H1 (cell line): ENCODE measurements around the gene PCBP4. TPM values are rescaled to one million over a fixed set of nuclear protein-coding genes. Genes with fewer than 3 reads are reported as not detected.

Experiments used
- CTCF ChIA-PET: fragments of 300-600 bp; sonication (Branson Sonifier 250); formaldehyde crosslinking; loops from one replicate; lab custom pipeline; 2021; ENCODE audit not compliant: partially characterized antibody; lab: Charles Lee
- POLR2A ChIA-PET: fragments of 300-600 bp; sonication (Branson Sonifier 250); formaldehyde crosslinking; loops from one replicate; lab custom pipeline; 2021; ENCODE audit warnings: inconsistent platforms; ENCODE audit not compliant: partially characterized antibody; lab: Charles Lee
- DNase-seq, 2 experiments: peaks; one replicate each; pipeline versions ENCODE4 v3.0.0 to v3.0.0-alpha.2; 2010 to 2022; ENCODE audit warnings: low spot score in 2 of 2, low read depth in 1 of 2, mixed read lengths in 1 of 2
- FAIRE-seq: peaks from 2 replicates; lab custom pipeline; 2011; peaks lifted over from hg19 to GRCh38; lab: Jason Lieb, UNC
- H2AFZ ChIP-seq: 2 replicates; pipeline ENCODE4 v1.8.1; 2012; ENCODE audit warnings: low read length, inconsistent platforms
- H2AK5ac ChIP-seq: 2 replicates; pipeline ENCODE4 v1.6.1; 2013; ENCODE audit warnings: low read depth, low read length
- H2BK120ac ChIP-seq: replicated peaks from 2 replicates; pipeline ENCODE3; 2013; ENCODE audit warnings: low read depth, low read length, inconsistent platforms
- H2BK12ac ChIP-seq: 2 replicates; pipeline ENCODE4 v1.6.1; 2013; ENCODE audit warnings: low read depth, low read length
- H2BK15ac ChIP-seq: 2 replicates; pipeline ENCODE4 v1.6.1; 2013; ENCODE audit warnings: low read length
- H2BK20ac ChIP-seq: 2 replicates; pipeline ENCODE4 v1.6.1; 2013; ENCODE audit warnings: low read length
- H2BK5ac ChIP-seq: 2 replicates; pipeline ENCODE4 v1.6.1; 2013; ENCODE audit warnings: low read depth, low read length
- H3K14ac ChIP-seq: 2 replicates; pipeline ENCODE4 v1.6.1; 2013; ENCODE audit warnings: inconsistent platforms; ENCODE audit not compliant: insufficient read length
- H3K18ac ChIP-seq: 2 replicates; pipeline ENCODE4 v1.6.1; 2013; ENCODE audit warnings: low read length; ENCODE audit errors: extremely low read depth
- H3K23ac ChIP-seq: 2 replicates; pipeline ENCODE4 v1.6.1; 2013; ENCODE audit warnings: inconsistent platforms; ENCODE audit not compliant: insufficient read length
- H3K23me2 ChIP-seq: 2 replicates; pipeline ENCODE4 v1.6.1; 2013; ENCODE audit warnings: low read depth, low read length
- H3K27ac ChIP-seq: 2 replicates; pipeline ENCODE4 v1.6.1; 2011; ENCODE audit warnings: low read depth, low read length, inconsistent platforms
- H3K27me3 ChIP-seq, 4 experiments: replicated peaks in 1 of 4; 1 replicate in 1 of 4; 2 replicates in 3 of 4; pipeline versions ENCODE4 v1.6.1 to v1.8.1; 2011 to 2013; ENCODE audit warnings: low read length in 3 of 4, mild to moderate bottlenecking in 3 of 4, inconsistent platforms in 2 of 4, mixed read lengths in 2 of 4, moderate library complexity in 1 of 4; ENCODE audit not compliant: control insufficient read depth in 3 of 4, insufficient read depth in 3 of 4; ENCODE audit errors: extremely low read depth in 1 of 4
- H3K36me3 ChIP-seq, 4 experiments: 2 replicates each; pipeline versions ENCODE4 v1.6.1 to v1.8.1; 2011 to 2013; ENCODE audit warnings: mild to moderate bottlenecking in 4 of 4, low read length in 3 of 4, moderate library complexity in 2 of 4, control low read depth in 1 of 4, inconsistent platforms in 1 of 4; ENCODE audit not compliant: insufficient read depth in 4 of 4, control insufficient read depth in 2 of 4
- H3K4ac ChIP-seq: replicated peaks from 2 replicates; pipeline ENCODE3; 2013; ENCODE audit warnings: low read length, low read depth, mixed read lengths, inconsistent platforms; ENCODE audit not compliant: insufficient read length
- H3K4me1 ChIP-seq, 4 experiments: replicated peaks in 1 of 4; 1 replicate in 1 of 4; 2 replicates in 3 of 4; pipeline versions ENCODE4 v1.6.1 to v1.8.1; 2011 to 2013; ENCODE audit warnings: low read length in 3 of 4, inconsistent platforms in 2 of 4, mixed read lengths in 1 of 4; ENCODE audit not compliant: insufficient read depth in 4 of 4, control insufficient read depth in 3 of 4
- H3K4me2 ChIP-seq, 2 experiments: 2 replicates each; pipeline versions ENCODE4 v1.6.1 to v1.8.1; 2011 to 2013; ENCODE audit warnings: low read depth in 2 of 2, low read length in 2 of 2, control low read depth in 1 of 2, inconsistent platforms in 1 of 2, mild to moderate bottlenecking in 1 of 2; ENCODE audit not compliant: insufficient read depth in 1 of 2
- H3K4me3 ChIP-seq, 4 experiments: fragments of 200-600, 300-600 bp in 1 of 4; sonication (generic), shearing (Covaris generic), sonication (Bioruptor Twin) in 1 of 4; 2 replicates each; pipeline versions ENCODE4 v1.5.1 to v1.8.1; 2011 to 2016; ENCODE audit warnings: low read length in 4 of 4, low read depth in 3 of 4, control low read depth in 2 of 4, inconsistent platforms in 2 of 4, mild to moderate bottlenecking in 2 of 4, mixed read lengths in 1 of 4, moderate library complexity in 1 of 4; ENCODE audit not compliant: insufficient read depth in 2 of 4; ENCODE audit errors: extremely low read depth in 1 of 4
- H3K56ac ChIP-seq: replicated peaks from 2 replicates; pipeline ENCODE3; 2013; ENCODE audit warnings: low read depth, mild to moderate bottlenecking, mixed read lengths, low read length, inconsistent platforms; ENCODE audit not compliant: insufficient read length
- H3K79me1 ChIP-seq: 2 replicates; pipeline ENCODE4 v1.6.1; 2013; ENCODE audit warnings: low read depth, low read length, control low read depth
- H3K79me2 ChIP-seq, 2 experiments: 2 replicates each; pipeline versions ENCODE4 v1.6.1 to v1.8.1; 2012 to 2013; ENCODE audit warnings: low read length in 2 of 2, mild to moderate bottlenecking in 2 of 2, inconsistent platforms in 1 of 2; ENCODE audit not compliant: insufficient read depth in 2 of 2, control insufficient read depth in 1 of 2
- H3K9ac ChIP-seq, 4 experiments: replicated peaks in 1 of 4; 1 replicate in 1 of 4; 2 replicates in 3 of 4; pipeline versions ENCODE4 v1.6.1 to v1.8.1; 2011 to 2013; ENCODE audit warnings: low read depth in 3 of 4, low read length in 3 of 4, control low read depth in 2 of 4, mild to moderate bottlenecking in 2 of 4, moderate library complexity in 2 of 4, inconsistent platforms in 1 of 4; ENCODE audit errors: extremely low read depth in 1 of 4
- H3K9me3 ChIP-seq, 2 experiments: 2 replicates each; pipeline versions ENCODE4 v1.6.1 to v1.8.1; 2012 to 2013; ENCODE audit warnings: mild to moderate bottlenecking in 2 of 2, moderate library complexity in 2 of 2, control low read depth in 1 of 2, inconsistent platforms in 1 of 2, low read depth in 1 of 2, low read length in 1 of 2, mixed read lengths in 1 of 2; ENCODE audit not compliant: insufficient read depth in 2 of 2
- H4K20me1 ChIP-seq, 2 experiments: replicated peaks in 1 of 2; 2 replicates each; pipeline versions ENCODE3 to v1.8.1; 2011 to 2013; ENCODE audit warnings: inconsistent platforms in 2 of 2, low read length in 2 of 2, mild to moderate bottlenecking in 1 of 2; ENCODE audit not compliant: insufficient read depth in 2 of 2, control insufficient read depth in 1 of 2
- H4K5ac ChIP-seq: 2 replicates; pipeline ENCODE4 v1.6.1; 2013; ENCODE audit warnings: low read length, low read depth, mixed read lengths, inconsistent platforms; ENCODE audit not compliant: insufficient read length
- H4K8ac ChIP-seq: 2 replicates; pipeline ENCODE4 v1.8.0; 2013; ENCODE audit warnings: mild to moderate bottlenecking, moderate library complexity, low read length, inconsistent platforms; ENCODE audit not compliant: insufficient read depth; ENCODE audit errors: extremely low read depth
- H4K91ac ChIP-seq: replicated peaks from 2 replicates; pipeline ENCODE3; 2013; ENCODE audit warnings: low read length, mixed read lengths, inconsistent platforms; ENCODE audit not compliant: insufficient read length
- BACH1 ChIP-seq: IDR thresholded peaks from 2 replicates; pipeline ENCODE4 v1.6.1; 2012; ENCODE audit warnings: low read length, improper control_type of control experiment
- CHD2 ChIP-seq: IDR thresholded peaks from 2 replicates; pipeline ENCODE4 v1.6.1; 2012; ENCODE audit warnings: low read length, improper control_type of control experiment
- HDAC6 ChIP-seq: IDR thresholded peaks from one replicate; pipeline ENCODE4 v1.7.1; 2012; ENCODE audit warnings: low read depth, mild to moderate bottlenecking, inconsistent platforms, low read length, moderate library complexity
- KDM1A ChIP-seq: fragments of 200-600, 300-600 bp; sonication (generic); IDR thresholded peaks from 2 replicates; pipeline ENCODE4 v1.7.1; 2016; ENCODE audit warnings: mild to moderate bottlenecking, low read length, borderline replicate concordance
- POLR2AphosphoS5 ChIP-seq: IDR thresholded peaks from 2 replicates; pipeline ENCODE4 v1.6.1; 2011; ENCODE audit warnings: low read depth, low read length
- SIN3A ChIP-seq, 2 experiments: IDR thresholded peaks in 1 of 2; conservative IDR thresholded peaks in 1 of 2; 2 replicates each; pipeline ENCODE4 v1.6.1; 2011 to 2012; ENCODE audit warnings: low read length in 2 of 2, improper control_type of control experiment in 1 of 2, low read depth in 1 of 2, mild to moderate bottlenecking in 1 of 2
- WGBS, 2 experiments: shearing (Covaris generic) in 1 of 2; methylation state at CpG; one replicate each; pipeline versions ENCODE4 v1.1.6 to v1.1.7; 2013 to 2015; ENCODE audit warnings: low lambda C conversion rate in 2 of 2, mixed read lengths in 2 of 2, inconsistent platforms in 1 of 2, low coverage in 1 of 2, missing lambda C conversion rate in 1 of 2; ENCODE audit not compliant: insufficient replicate concordance in 2 of 2, insufficient coverage in 1 of 2, insufficient read length in 1 of 2; ENCODE audit errors: extremely low coverage in 1 of 2, missing lambda C conversion rate in 1 of 2; 5-methylcytosine and 5-hydroxymethylcytosine counted together
- polyA plus RNA-seq, 7 experiments: library from polyadenylated mRNA; depleted of rRNA in 3 of 7; stranded (reverse) in 5 of 7; unstranded in 2 of 7; fragments of >200 nt in 5 of 7; fragments of 200-250 nt in 2 of 7; gene quantifications; 1 replicate in 5 of 7; 2 replicates in 1 of 7; 4 replicates in 1 of 7; pipeline versions ENCODE4 v1.2.1 to v1.2.3, GENCODE V29; 2011 to 2013; ENCODE audit warnings: missing spikeins in 2 of 7, mixed read lengths in 2 of 7
- total RNA-seq: library from RNA; stranded (reverse); fragmentation: NEBNext Ultra II Directional; extraction: Animal tissue kit (Norgen Biotek cat#: 25700); gene quantifications from 2 replicates; pipeline ENCODE4 v1.2.1, GENCODE V29; 2021

PCBP4 gene
- total and polyA plus RNA-seq, 2 of the 8 experiments (the other 6 are each of a cell fraction or from before 2014, with no cell fraction given) = 16.4 to 34.1 TPM

GRCh38 chr3:51929420-51930003, 37.7 kb downstream of the PCBP4 start:
- Histone ChIP-seq H3K9ac (no peak overlapping the region; a peak in 1 of 7 replicates), H2BK15ac (no peak overlapping the region), H3K14ac (no peak overlapping the region), H2BK5ac (no peak overlapping the region), H3K9me3 (no peaks in the 10 kb centered on the region), H4K5ac (no peak overlapping the region), H2BK120ac (no peak overlapping the region), H2AK5ac (no peak overlapping the region), H3K23ac (no peak overlapping the region)
- no peak for DNase-seq
- FAIRE-seq = no peak
- 90% methylated on average over 5 of the region's 5 CpGs; no CpG with 5 or more reads in 1 of the 2 experiments for WGBS, 2 experiments
- TF ChIP-seq SIN3A (conservative IDR thresholded peaks at IDR 0.05 in 1 of 2, IDR thresholded peaks at IDR 0.05 in 1 of 2; ENCODE audit: low read depth in 1 of 2, low read length in 2 of 2) = 0 out of 4 replicates have a peak, but pooled peaks have one; percentile 47 to 52
- no peak for TF ChIP-seq KDM1A
- TF ChIP-seq POLR2AphosphoS5 = no peak
- TF ChIP-seq BACH1 = no peak
- TF ChIP-seq CHD2 = no peak
- TF ChIP-seq HDAC6 = no peak
- TF ChIP-seq, all 59 proteins: peak for 1
- Histone ChIP-seq H3K27ac (no peak overlapping the region), H3K79me1 (no peaks in the 10 kb centered on the region), H4K20me1 (peaks cover 0 to 14% of the 10 kb centered on the region in 2 experiments), H3K23me2 (no peaks in the 10 kb centered on the region), H3K4ac (no peak overlapping the region), H4K8ac (no peak overlapping the region), H3K56ac (no peak overlapping the region), H3K4me2 (no peak overlapping the region), H3K27me3 (no peaks in the 10 kb centered on the region), H3K4me3 (no peak overlapping the region), H2BK12ac (no peak overlapping the region), H2BK20ac (no peak overlapping the region), H3K36me3 (peaks cover 7 to 16% (median 14%) of the 10 kb centered on the region in 4 experiments; a peak in 5 of 8 replicates), H2AFZ (no peak overlapping the region), H4K91ac (no peak overlapping the region), H3K79me2 (no peaks in the 10 kb centered on the region), H3K18ac (no peak overlapping the region), H3K4me1 (no peaks in the 10 kb centered on the region)
- CTCF ChIA-PET = interaction anchor here (0.6 to 1.1 kb wide), 2 partner anchors 44 to 815 kb away, joined by 3 read pairs; partner anchors contain the start of gene ABHD14B
- POLR2A ChIA-PET = interaction anchor here (1.0 to 1.7 kb wide), 3 partner anchors 9 to 12 kb away, joined by 3 to 4 read pairs (median 3); partner anchors contain the start of gene RRP9
